Measurements from ENCODE around the gene GLB1L2. TPM values are rescaled to one million over a fixed set of nuclear protein-coding genes. Genes with fewer than 3 reads are reported as not detected.

The GLB1L2 gene
- total and polyA plus RNA-seq, 3 donors from 2014 or later, result 18.5 to 29.9 (median 29.1) TPM

- no peaks in the 10 kb centered on the region for H3K27me3 ChIP-seq
- no peak overlapping the region for H3K4me3 ChIP-seq
- no peaks in the 10 kb centered on the region for H3K9me3 ChIP-seq
- H3K36me3 ChIP-seq (ENCODE audit: low read depth, missing control alignments), result no peaks in the 10 kb centered on the region
- intact Hi-C loops (cut with DNase I; ENCODE audit: low total_unique reads), result no loop called here
- no peaks in the 10 kb centered on the region for H3K4me1 ChIP-seq
- TF ChIP-seq POLR2A (IDR thresholded peaks at IDR 0.05), result no peak
- TF ChIP-seq, protein P1, sequence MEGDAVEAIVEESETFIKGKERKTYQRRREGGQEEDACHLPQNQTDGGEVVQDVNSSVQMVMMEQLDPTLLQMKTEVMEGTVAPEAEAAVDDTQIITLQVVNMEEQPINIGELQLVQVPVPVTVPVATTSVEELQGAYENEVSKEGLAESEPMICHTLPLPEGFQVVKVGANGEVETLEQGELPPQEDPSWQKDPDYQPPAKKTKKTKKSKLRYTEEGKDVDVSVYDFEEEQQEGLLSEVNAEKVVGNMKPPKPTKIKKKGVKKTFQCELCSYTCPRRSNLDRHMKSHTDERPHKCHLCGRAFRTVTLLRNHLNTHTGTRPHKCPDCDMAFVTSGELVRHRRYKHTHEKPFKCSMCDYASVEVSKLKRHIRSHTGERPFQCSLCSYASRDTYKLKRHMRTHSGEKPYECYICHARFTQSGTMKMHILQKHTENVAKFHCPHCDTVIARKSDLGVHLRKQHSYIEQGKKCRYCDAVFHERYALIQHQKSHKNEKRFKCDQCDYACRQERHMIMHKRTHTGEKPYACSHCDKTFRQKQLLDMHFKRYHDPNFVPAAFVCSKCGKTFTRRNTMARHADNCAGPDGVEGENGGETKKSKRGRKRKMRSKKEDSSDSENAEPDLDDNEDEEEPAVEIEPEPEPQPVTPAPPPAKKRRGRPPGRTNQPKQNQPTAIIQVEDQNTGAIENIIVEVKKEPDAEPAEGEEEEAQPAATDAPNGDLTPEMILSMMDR (IDR thresholded peaks at IDR 0.05), result no peak
- 93 to 97% methylated on average over 5 to 15 of the region's 15 CpGs for WGBS, 2 donors
- DNase-seq, result no peak
- H3K27ac ChIP-seq, result no peak overlapping the region
These were observed 6.3 kb downstream of the GLB1L2 start for GRCh38 chr11:134338068-134338467.

- Histone ChIP-seq H3K27me3 (no peaks in the 10 kb centered on the region), H3K9me3 (no peaks in the 10 kb centered on the region), H3K36me3 (ENCODE audit: low read depth, missing control alignments) (no peaks in the 10 kb centered on the region), H3K27ac (no peak overlapping the region), H3K4me3 (no peak overlapping the region), H3K4me1 (no peaks in the 10 kb centered on the region)
- intact Hi-C loops (cut with DNase I; ENCODE audit: low total_unique reads), result no loop called here
- DNase-seq, result no peak
- TF ChIP-seq, protein P1 (IDR thresholded peaks at IDR 0.05), result no peak
- TF ChIP-seq POLR2A (IDR thresholded peaks at IDR 0.05), result no peak
- WGBS, 2 donors, result 92 to 94% methylated on average over 7 of the region's 7 CpGs
These were observed 6.9 kb downstream of the GLB1L2 start for GRCh38 chr11:134338654-134339053.

GRCh38 chr11:134339756-134340155, 8.0 kb downstream of the GLB1L2 start:
- H3K27me3 ChIP-seq, result no peaks in the 10 kb centered on the region
- WGBS, 2 donors, result 76 to 86% methylated on average over 4 of the region's 4 CpGs
- no peak for DNase-seq
- no peak overlapping the region for H3K4me3 ChIP-seq
- intact Hi-C loops (cut with DNase I; ENCODE audit: low total_unique reads), result no loop called here
- no peaks in the 10 kb centered on the region for H3K36me3 ChIP-seq (ENCODE audit: low read depth, missing control alignments)
- no peak overlapping the region for H3K27ac ChIP-seq
- no peaks in the 10 kb centered on the region for H3K9me3 ChIP-seq
- no peaks in the 10 kb centered on the region for H3K4me1 ChIP-seq
- no peak for TF ChIP-seq POLR2A (IDR thresholded peaks at IDR 0.05)
- TF ChIP-seq, protein P1 (IDR thresholded peaks at IDR 0.05), result no peak

DNA sequence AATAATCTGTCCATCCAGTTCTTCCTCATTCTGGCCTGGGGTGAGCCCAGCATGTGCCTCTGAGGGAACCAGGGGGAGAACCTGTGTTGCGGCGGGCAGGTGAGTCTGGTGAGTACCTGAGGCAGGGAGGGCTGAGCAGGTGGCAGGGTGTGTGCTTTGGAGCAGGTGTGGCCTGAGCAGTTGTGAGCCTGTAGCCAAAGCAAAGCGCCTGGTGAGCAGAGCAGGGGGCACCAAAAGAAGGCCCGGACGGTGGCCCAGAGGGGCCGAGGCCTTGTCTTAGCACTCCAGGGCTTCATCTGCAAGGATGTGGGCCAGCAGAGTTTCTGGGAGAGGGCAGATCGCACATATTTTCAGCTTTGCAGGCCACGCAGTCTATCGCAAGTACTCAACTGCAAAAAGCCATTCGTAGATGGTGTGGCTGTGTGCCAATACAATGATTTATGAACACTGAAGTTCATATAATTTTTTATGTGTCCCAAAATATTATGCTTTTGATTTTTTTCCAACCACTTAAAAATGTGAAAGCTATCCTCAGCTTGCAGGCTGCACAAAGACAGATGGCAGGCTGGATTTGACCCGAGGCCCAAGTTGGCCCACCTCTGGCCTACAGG, 8.7 kb downstream of the GLB1L2 start:
- no peaks in the 10 kb centered on the region for H3K36me3 ChIP-seq (ENCODE audit: low read depth, missing control alignments)
- no peak overlapping the region for H3K27ac ChIP-seq
- DNase-seq, result no peak
- no peak overlapping the region for H3K4me3 ChIP-seq
- WGBS, 2 donors, result 89 to 93% methylated on average over 11 of the region's 11 CpGs
- H3K4me1 ChIP-seq, result no peaks in the 10 kb centered on the region
- intact Hi-C loops (cut with DNase I; ENCODE audit: low total_unique reads), result no loop called here
- no peaks in the 10 kb centered on the region for H3K27me3 ChIP-seq
- TF ChIP-seq, protein P1 (IDR thresholded peaks at IDR 0.05), result no peak
- TF ChIP-seq POLR2A (IDR thresholded peaks at IDR 0.05), result no peak
- no peaks in the 10 kb centered on the region for H3K9me3 ChIP-seq

Data from testis (tissue), 3 donors.